CD4-positive, alpha-beta T cell treated with Interleukin-10 for 1 hour (primary cell): Measurements from ENCODE around the gene CELA2B.
A peak's percentile ranks its signal among the peaks of the same experiment; 100 is the strongest.
"Not testable (repeated sequence)": the region's sequence is repeated elsewhere in the genome, so short reads cannot be mapped to it uniquely, and the experiment has no call there.

ENCODE experiments used
- DNase-seq: peaks from one replicate; pipeline ENCODE4 v3.0.0-alpha.2; 2020

The CELA2B gene

GRCh38 chr1:15475752-15476314 lies at the start of gene CELA2B:
TSS of gene CELA2B (plus strand) at chr1:15476104. CDS start at chr1:15476126, 22 bp downstream.
- no peak for DNase-seq

- DNase-seq: no peak
Measured at GRCh38 chr1:15426492-15427279, 49.2 kb upstream of the CELA2B start.

GRCh38 chr1:15427280-15427666 lies 48.6 kb upstream of the CELA2B start:
- no peak for DNase-seq

DNA sequence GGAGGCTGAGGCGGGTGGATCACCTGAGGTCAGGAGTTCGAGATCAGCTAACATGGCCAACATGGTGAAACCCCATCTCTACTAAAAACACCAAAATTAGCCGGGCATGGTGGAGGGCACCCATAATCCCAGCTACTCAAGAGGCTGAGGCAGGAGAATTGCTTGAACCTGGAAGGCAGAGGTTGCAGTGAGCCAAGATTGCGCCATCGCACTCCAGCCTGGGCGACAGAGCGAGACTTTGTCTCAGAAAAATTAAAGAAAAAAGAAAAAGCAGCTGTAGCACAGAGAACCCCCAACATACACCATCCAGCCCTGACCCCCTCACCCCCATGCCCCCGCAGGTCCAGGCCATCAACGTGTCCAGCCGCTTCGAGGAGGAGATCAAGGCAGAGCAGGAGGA lies 47.7 kb upstream of the CELA2B start:
- DNase-seq: not testable (repeated sequence)

DNA sequence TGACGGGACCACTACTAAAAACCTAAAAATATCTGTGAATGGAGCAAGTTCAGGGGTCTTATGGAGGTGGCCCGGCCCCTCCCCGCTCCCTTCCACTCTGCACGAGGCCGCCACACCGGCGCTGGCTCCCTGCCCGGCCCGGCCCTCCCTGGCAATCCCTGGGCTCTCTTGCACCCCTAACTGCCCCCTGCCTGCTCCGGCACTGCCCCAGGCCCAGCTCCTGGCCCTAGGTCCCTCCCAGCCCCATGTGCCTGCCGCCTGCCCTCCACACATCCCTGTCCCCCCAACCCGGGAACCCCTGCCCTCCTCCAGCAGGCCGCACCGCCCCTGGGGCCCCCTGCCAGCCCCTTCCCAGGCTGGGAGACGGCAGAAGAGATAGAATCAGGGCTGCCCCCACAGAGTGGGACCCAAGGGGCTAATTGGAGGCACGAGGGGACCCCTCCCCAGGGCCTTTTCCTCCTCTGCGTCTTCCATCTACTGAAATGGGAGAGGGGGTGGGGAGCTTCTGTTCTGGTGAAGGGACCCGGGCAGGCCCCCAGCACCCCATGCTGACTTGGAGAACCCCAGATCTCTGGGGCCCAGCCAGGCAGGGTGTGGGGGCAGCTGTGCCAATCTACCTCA lies 47.0 kb upstream of the CELA2B start:
- DNase-seq: no peak

GRCh38 chr1:15429701-15430149 lies 46.2 kb upstream of the CELA2B start:
- no peak for DNase-seq

GRCh38 chr1:15430787-15431570 lies 44.9 kb upstream of the CELA2B start:
- peak; percentile 78 for DNase-seq

DNA sequence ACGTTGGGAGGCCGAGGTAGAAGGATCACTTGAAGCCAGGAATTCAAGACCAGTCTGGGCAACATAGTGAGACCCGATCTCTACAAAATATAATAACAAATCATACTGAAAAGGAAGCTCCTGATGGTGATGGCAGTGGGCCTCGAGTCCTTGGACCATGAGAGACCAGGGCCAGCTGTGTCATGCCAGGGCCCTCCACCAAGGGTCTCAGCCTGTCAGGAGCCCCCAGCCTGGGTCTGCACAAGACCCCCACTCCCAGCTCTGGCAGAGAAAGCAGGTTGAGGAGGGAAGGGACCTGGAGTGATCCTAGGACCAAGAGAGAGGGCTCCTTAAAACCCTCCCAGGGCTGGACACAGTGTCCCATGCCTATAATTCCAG lies 44.3 kb upstream of the CELA2B start:
- DNase-seq: no peak

DNA sequence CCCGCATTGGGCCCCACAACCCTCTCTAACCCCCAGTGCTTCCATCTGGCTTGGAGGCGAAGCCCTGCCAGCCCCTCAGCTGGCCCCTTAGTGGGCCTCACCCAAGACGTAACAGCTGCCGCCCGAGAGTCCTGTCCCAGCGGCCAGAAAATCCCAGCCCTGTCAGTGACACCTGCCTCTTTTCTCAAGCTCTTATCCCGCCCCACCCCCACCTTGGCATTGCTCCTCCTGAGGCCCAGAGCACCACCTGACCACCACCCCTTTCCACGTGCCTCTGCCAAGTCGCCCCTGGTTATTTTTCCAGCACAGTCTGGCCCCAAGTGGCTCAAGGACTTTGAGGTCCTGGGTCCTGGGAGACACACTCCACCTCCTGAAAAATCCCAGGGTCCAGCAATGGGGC lies 43.6 kb upstream of the CELA2B start:
- DNase-seq: no peak

DNA sequence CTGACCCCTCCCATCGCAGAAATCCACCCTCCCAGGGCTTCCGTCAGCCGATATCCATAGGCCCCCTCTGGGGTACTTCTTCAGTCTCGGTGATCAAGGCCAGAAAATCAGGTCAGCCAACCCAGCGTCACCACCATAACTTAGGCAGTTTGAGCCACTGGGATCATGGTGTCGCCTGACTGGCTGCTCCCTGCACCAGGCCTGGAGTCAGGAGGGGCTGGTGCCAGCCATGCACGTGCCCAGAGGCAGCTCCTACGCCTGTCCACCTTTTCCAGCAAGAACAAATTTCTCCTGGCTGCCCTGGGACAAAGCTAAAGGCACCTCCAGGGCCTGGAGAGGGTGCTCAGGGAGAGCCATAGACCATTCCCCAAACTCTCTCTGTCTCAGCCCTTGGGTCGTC lies 42.4 kb upstream of the CELA2B start:
- DNase-seq: no peak

GRCh38 chr1:15434739-15435138 lies 41.2 kb upstream of the CELA2B start:
- DNase-seq: not testable (repeated sequence)

DNA sequence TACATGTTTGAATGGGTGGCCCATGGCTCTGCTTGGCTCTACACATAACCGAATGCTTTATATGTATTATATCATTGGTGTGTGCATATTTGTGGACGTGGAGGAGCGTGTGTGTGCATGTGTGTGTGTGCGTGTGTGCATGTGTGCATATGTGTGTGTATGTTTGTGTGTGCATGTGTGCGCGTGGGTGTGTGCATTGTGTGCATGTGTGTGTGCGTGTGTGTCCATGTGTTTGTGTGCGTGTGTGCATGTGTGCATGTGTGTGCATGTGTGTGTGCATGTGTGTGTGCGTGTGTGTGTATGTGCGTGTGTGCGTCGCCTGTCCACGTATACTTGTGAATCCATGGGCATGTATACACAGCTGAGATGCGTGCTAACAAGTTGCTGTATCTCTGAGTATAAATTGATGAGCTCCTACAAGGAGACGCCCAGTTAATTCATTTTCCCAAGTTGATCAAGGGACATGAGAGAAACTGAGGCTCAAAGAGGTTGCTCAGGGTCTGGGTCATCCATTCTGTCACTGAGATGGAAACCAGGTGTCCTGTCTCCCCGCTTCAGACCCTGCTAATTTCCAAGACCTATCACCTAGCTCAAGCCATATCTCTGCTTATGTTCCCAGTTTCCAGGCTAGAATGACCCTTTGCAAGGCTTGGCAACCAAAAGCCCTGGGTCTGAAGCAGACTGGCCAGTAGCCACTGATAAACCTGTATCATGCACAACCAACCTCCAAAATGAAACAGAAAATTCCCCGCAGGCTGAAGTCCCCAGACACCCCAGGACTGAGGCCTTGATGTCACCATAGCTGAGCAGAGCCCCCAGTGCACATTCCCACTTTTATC lies 40.4 kb upstream of the CELA2B start:
- DNase-seq: no peak

- DNase-seq: no peak
Measured at GRCh38 chr1:15436881-15437442, 38.9 kb upstream of the CELA2B start.

GRCh38 chr1:15439325-15439724 lies 36.6 kb upstream of the CELA2B start:
- no peak for DNase-seq

GRCh38 chr1:15440357-15440756 lies 35.5 kb upstream of the CELA2B start:
- DNase-seq: no peak

- DNase-seq: no peak
Measured at GRCh38 chr1:15441247-15441646, 34.7 kb upstream of the CELA2B start.

DNA sequence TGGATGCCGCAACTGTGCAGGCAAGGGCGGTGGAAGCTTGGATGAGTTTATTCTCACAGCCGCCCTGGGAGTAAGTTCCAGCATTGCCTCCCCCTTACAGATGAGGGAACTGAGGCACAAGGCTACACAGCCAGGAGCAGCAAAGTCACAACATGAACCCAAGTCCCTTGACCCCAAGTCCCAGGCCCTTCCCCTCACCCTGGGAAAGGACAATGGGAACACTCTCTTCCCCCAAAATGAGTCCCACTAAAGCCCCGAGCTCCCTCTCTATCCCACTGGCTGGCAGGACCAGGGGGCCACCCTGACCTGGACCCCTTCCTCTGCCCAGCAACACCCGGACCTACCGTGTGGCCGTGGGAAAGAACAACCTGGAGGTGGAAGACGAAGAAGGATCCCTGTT lies 33.8 kb upstream of the CELA2B start:
- no peak for DNase-seq

- DNase-seq: no peak
Measured at GRCh38 chr1:15442759-15443158, 33.1 kb upstream of the CELA2B start.

DNA sequence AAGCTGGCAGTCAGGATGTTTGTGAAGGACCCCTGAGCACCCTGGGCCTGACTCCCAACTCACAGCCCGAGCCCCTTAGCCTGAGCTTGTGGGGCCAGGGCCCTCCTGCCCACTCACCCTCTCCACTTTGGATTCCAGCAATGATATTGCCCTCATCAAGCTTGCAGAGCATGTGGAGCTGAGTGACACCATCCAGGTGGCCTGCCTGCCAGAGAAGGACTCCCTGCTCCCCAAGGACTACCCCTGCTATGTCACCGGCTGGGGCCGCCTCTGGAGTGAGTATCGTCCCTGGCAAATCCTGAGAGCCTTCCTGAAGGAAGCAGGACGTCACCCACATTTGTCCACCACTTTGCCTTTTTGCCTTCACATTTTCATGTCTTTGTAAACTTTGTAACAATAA lies 32.6 kb upstream of the CELA2B start:
- DNase-seq: no peak

- no peak for DNase-seq
Measured at GRCh38 chr1:15444468-15445389, 31.2 kb upstream of the CELA2B start.
